Activated naive CD8-positive, alpha-beta T cell treated with anti-CD3 and anti-CD28 coated beads, Interleukin-2, amount 10 ng/mL, durations not matched to agents 7 days and 5 days (primary cell): ENCODE data around the gene GOLGA6L2. TPM values are rescaled to one million over a fixed set of nuclear protein-coding genes. Genes with fewer than 3 reads are reported as not detected.

Experiments used
- ATAC-seq: fragments of 150-1000 bp; cut with Tn5 transposase; one replicate; pipeline ENCODE4 v1.10.0; 2021; ENCODE audit warnings: low read depth, moderate library complexity
- POLR2A ChIA-PET: fragments of 350-600 bp; sonication (Branson Sonifier 250); formaldehyde crosslinking; loops from one replicate; lab custom pipeline; 2021; ENCODE audit warnings: antibody characterized with exemption; lab: Charles Lee
- DNase-seq: peaks from one replicate; pipeline ENCODE4 v3.0.0; 2021
- H3K27ac Mint-ChIP-seq: one replicate; pipeline ENCODE4 v1.8.0; 2022; ENCODE audit warnings: mild to moderate bottlenecking, mixed read lengths
- H3K27me3 Mint-ChIP-seq: one replicate; pipeline ENCODE4 v1.8.0; 2022; ENCODE audit warnings: mild to moderate bottlenecking, moderate library complexity, mixed read lengths
- H3K36me3 Mint-ChIP-seq: one replicate; pipeline ENCODE4 v1.8.0; 2021; ENCODE audit warnings: mild to moderate bottlenecking, mixed read lengths
- H3K4me1 Mint-ChIP-seq: one replicate; pipeline ENCODE4 v1.8.0; 2021; ENCODE audit warnings: mixed read lengths
- H3K4me3 Mint-ChIP-seq: one replicate; pipeline ENCODE4 v1.8.0; 2022; ENCODE audit warnings: mild to moderate bottlenecking, moderate library complexity, mixed read lengths
- H3K9me3 Mint-ChIP-seq: one replicate; pipeline ENCODE4 v1.8.0; 2021; ENCODE audit warnings: mixed read lengths
- total RNA-seq, 2 experiments: library from RNA; stranded (reverse); gene quantifications; one replicate each; pipeline ENCODE4 v1.2.3, GENCODE V29; 2021

Gene GOLGA6L2, protein sequence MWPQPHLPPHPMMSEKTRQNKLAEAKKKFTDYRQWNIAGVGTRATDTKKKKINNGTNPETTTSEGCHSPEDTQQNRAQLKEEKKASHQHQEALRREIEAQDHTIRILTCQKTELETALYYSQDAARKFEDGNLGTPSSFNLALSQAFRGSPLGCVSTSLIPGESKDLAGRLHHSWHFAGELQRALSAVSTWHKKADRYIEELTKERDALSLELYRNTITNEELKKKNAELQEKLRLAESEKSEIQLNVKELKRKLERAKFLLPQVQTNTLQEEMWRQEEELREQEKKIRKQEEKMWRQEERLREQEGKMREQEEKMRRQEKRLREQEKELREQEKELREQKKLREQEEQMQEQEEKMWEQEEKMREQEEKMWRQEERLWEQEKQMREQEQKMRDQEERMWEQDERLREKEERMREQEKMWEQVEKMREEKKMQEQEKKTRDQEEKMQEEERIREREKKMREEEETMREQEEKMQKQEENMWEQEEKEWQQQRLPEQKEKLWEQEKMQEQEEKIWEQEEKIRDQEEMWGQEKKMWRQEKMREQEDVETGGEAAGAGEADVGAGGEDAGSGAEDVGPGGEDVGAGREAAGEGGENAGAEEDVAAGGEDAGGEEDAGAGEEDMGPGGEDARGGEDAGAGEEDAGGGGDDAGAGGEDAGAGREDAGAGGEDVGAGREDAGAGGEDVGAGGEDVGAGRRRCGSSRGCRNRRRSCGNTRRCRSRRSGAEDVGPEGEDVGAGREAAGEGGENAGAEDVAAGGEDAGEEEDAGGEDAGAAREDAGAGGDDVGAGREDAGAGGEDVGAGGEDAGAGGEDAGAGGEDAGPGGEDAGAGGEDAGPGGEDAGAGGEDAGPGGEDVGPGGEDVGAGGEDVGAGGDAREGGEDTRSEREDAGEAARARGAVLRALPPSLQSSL
- not detected for total RNA-seq

DNA sequence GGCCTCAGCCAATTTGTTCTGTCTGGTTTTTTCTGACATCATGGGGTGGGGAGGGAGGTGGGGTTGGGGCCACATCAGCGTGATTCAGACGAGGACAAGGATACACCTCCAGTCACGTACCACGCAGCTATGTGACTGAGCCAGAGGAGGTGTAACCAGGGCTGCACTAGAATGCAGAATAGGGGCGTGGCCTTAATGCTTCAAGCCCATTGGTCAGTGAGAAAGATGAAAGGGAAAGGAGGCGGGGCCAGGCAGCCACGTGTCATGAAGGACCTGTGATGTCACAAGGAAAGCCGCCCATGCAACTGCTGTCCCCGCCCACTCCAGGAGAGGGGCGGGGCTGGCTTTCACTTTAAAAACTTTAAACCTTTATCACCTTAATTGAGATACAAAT, at the start of gene GOLGA6L2:
TSS of gene GOLGA6L2 (minus strand) at position 137 of the 394 bp plus-strand sequence. CDS start at position 75, 62 bp downstream.
- no peak for DNase-seq

DNA sequence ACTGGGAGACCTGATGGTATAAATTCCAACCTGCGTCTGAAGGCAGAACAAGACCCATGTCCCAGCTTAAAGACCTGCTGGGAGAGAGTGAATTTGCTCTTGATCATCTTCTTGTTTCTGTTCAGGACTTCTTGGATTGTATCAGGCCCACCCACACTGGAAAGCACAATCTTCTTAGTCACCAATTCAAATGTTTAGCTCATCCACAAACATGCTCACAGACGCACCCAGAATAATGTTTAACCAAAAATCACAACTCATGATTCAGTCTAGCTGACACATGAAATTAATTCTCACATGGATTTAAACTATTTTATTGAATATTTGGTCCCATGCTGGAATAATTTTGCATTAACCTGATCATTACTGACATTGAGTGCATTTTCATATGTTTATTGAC, 37.8 kb upstream of the GOLGA6L2 start:
- no peaks in the 10 kb centered on the region for H3K36me3 Mint-ChIP-seq
- peaks cover 4% of the 10 kb centered on the region for H3K27me3 Mint-ChIP-seq
- no peak for DNase-seq
- ATAC-seq, result no peak
- POLR2A ChIA-PET, result no interaction called here
- no peaks in the 10 kb centered on the region for H3K9me3 Mint-ChIP-seq
- no peak overlapping the region for H3K4me3 Mint-ChIP-seq
- H3K27ac Mint-ChIP-seq, result no peak overlapping the region
- H3K4me1 Mint-ChIP-seq, result peaks cover 3% of the 10 kb centered on the region

More for the DNA sequence above, at the start of gene GOLGA6L2:
- POLR2A ChIA-PET, result no interaction called here
- no peak within 1 kb of the TSS for H3K27ac Mint-ChIP-seq
- H3K9me3 Mint-ChIP-seq, result no peaks in the 10 kb centered on the region
- no peaks in the 10 kb centered on the region for H3K27me3 Mint-ChIP-seq
- no peaks in the 10 kb centered on the region for H3K4me1 Mint-ChIP-seq
- no peaks in the 10 kb centered on the region for H3K36me3 Mint-ChIP-seq
- ATAC-seq, result no peak
- H3K4me3 Mint-ChIP-seq, result no peak within 1 kb of the TSS

DNA sequence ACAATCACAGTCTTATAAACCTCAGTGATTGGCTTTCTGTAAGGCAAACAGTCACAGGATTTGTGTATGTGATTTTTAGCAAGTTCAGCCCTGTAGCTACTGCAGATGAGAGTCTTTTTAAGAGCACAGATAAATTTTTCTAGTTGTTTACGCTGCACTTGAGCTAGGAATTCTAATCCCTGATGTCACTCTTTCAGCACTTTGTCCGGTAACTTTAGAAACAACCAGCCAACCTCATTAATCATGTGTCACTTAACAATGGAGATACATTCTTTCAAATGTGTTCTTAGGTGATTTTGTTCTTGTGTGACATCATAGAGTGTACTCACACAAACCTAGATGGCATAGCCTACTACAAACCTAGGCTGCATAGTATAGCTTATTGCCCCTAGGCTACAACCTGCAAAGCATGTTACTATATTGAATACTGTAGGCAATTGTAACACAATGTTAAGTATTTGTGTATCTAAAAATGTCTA, 36.8 kb upstream of the GOLGA6L2 start:
- Mint-ChIP-seq H3K9me3 (no peaks in the 10 kb centered on the region), H3K4me3 (no peak overlapping the region), H3K27me3 (no peaks in the 10 kb centered on the region), H3K27ac (no peak overlapping the region), H3K4me1 (peaks cover 3% of the 10 kb centered on the region), H3K36me3 (no peaks in the 10 kb centered on the region)
- ATAC-seq (no peak), DNase-seq (no peak)
- POLR2A ChIA-PET, result no interaction called here

DNA sequence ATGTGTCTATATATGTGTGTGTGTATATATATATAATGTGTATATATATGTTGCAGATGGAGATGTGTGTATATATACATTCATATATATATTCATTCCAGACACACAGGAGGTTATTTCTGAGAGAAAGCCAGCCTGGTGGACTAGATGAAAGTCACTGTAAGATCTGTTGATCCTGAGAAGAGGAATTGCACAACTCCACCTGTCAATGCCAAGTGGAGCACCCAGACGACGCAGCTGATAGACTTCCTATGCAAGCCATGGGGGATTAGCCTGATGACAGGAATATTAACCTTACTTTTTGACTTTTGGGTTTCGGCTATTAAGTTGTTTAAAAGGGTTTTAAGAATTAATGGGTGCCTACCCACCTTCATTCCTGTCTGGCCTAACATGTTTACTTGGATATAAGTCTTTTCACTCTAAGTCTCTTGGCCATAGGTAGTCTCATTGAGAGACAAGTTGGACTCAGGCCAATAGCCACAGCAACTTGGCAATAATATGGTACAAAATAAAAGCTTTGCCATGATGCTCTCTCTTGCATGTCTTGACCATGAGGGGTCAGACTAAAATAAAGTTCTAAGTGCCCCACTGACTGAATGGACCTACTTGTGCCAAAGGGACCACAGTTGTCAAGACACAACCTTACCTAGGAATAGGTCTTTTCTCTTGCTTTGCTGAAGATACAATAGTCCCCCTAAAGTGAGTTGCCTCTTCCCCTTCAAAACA, 35.9 kb upstream of the GOLGA6L2 start:
- Mint-ChIP-seq H3K4me3 (no peak overlapping the region), H3K9me3 (peaks cover 2% of the 10 kb centered on the region), H3K27ac (no peak overlapping the region), H3K4me1 (peaks cover 3% of the 10 kb centered on the region), H3K36me3 (no peaks in the 10 kb centered on the region), H3K27me3 (no peaks in the 10 kb centered on the region)
- ATAC-seq, result no peak
- DNase-seq, result no peak
- POLR2A ChIA-PET, result no interaction called here

DNA sequence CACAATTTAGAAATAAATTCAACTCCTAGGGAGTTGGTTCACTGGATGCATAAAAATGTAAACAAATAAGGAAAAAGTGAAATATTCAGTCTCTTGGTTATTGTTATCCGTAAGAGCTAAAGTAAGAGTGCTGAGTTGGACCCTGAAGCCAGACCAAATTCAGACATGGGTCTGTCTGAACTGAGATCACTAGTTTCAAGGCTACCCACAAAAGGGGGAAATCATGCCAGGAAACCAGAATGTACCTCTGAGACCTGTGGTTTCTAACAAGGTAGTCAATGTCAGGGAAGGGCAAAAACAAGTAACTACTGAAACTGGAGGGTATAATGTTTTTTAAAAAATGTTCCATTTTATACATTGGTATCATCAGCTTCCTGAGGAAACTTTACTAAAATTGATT, 35.2 kb upstream of the GOLGA6L2 start:
- no peak overlapping the region for H3K4me3 Mint-ChIP-seq
- no peak overlapping the region for H3K27ac Mint-ChIP-seq
- no peaks in the 10 kb centered on the region for H3K36me3 Mint-ChIP-seq
- peaks cover 2% of the 10 kb centered on the region for H3K9me3 Mint-ChIP-seq
- peaks cover under 1% of the 10 kb centered on the region for H3K27me3 Mint-ChIP-seq
- H3K4me1 Mint-ChIP-seq, result peaks cover 3% of the 10 kb centered on the region
- POLR2A ChIA-PET, result no interaction called here
- ATAC-seq (no peak), DNase-seq (no peak)

DNA sequence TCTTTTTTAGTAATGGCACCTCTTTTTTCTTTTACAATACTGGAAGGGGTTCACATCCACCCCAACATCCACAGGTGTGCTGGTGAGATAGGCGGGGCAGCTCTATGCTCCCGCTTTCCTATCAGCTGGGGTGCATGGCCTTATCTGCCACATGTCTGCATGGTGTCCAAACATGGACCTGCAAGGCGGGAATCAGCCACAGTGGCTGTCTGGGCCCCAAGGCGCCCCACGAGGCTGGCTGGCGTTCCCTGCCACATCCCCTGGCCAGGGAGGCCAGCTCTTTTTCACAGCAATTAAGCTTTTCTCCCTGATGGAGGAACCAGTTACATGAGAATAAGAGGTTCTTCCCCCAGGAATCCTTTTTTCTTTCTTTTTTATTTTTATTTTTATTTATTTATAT, 30.9 kb upstream of the GOLGA6L2 start:
- POLR2A ChIA-PET, result no interaction called here
- no peak for ATAC-seq

DNA sequence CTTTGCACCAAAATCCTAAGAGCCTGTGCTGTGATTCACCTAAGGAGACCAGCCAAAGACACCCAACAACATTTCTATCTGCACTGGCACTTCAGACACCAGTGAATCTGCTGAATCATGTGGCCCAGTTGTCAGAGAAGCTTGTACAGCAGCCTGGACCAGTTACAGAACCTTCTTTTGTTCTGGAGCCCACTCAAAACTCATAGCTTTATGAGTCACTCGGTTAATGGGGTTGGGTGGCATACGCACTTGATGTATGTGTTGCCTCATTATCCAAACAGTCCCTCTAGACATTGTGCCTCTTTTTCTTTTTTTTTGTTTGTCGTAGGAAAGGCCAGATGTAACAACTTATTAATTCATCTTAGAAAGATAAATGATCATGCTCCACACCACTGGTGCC, 25.6 kb upstream of the GOLGA6L2 start:
- DNase-seq (no peak), ATAC-seq (no peak)
- no peaks in the 10 kb centered on the region for H3K36me3 Mint-ChIP-seq
- H3K9me3 Mint-ChIP-seq, result no peaks in the 10 kb centered on the region
- no peak overlapping the region for H3K27ac Mint-ChIP-seq
- POLR2A ChIA-PET, result no interaction called here
- H3K4me1 Mint-ChIP-seq, result no peaks in the 10 kb centered on the region
- peaks cover 4% of the 10 kb centered on the region for H3K27me3 Mint-ChIP-seq
- no peak overlapping the region for H3K4me3 Mint-ChIP-seq

More for the DNA sequence above, 30.9 kb upstream of the GOLGA6L2 start:
- H3K4me1 Mint-ChIP-seq, result peaks cover 3% of the 10 kb centered on the region
- H3K9me3 Mint-ChIP-seq, result peaks cover 2% of the 10 kb centered on the region
- peaks cover 4% of the 10 kb centered on the region for H3K27me3 Mint-ChIP-seq
- no peak overlapping the region for H3K4me3 Mint-ChIP-seq
- H3K27ac Mint-ChIP-seq, result no peak overlapping the region
- DNase-seq, result no peak
- no peaks in the 10 kb centered on the region for H3K36me3 Mint-ChIP-seq

DNA sequence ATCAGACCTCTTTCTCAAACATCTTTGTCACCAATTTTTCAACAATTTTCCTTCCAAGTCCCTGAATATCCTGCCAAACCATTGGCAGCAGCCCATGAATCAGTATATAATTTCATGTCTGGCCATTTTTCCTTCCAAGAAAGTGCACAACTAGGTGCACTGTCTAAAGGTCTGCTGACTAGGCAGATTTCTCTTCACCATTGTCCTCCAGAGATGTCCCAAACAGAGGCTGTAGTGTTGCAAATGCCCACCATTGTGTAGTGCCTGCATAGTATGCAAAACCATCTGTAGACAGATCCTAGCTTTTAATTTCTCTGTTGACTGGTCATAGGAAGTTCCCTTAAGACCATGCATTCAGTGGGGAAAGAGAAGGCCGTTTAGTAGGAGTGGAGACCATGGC, 25.0 kb upstream of the GOLGA6L2 start:
- H3K9me3 Mint-ChIP-seq, result no peaks in the 10 kb centered on the region
- no peaks in the 10 kb centered on the region for H3K4me1 Mint-ChIP-seq
- H3K27ac Mint-ChIP-seq, result no peak overlapping the region
- H3K4me3 Mint-ChIP-seq, result no peak overlapping the region
- POLR2A ChIA-PET, result no interaction called here
- DNase-seq (no peak), ATAC-seq (no peak)
- H3K36me3 Mint-ChIP-seq, result no peaks in the 10 kb centered on the region
- H3K27me3 Mint-ChIP-seq, result peaks cover 1% of the 10 kb centered on the region

DNA sequence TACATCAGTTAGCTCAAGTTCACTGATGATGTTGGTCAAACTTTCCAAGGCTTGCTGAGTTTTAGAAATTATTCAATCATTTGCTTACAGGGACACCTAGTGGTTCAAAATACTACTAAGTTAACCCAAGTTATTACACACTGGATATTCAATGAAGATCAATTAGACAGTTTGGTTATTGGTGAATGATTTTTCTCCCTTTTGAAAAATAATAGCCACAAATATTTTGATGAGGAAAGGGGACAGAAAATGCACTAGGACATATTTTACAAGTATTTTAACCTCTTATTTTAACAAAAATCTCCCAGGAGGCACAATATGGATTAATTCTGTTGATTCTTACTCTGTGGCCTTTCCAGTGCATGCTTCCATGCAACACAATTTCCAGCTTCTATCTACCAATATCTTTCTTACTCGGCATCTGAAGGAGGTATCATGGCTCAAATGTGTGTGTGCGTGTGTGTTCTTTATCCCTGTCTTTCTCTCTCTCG, 20.1 kb upstream of the GOLGA6L2 start:
- DNase-seq (no peak), ATAC-seq (no peak)
- Mint-ChIP-seq H3K4me3 (no peak overlapping the region), H3K4me1 (no peaks in the 10 kb centered on the region), H3K27me3 (no peaks in the 10 kb centered on the region), H3K27ac (no peak overlapping the region), H3K9me3 (no peaks in the 10 kb centered on the region), H3K36me3 (no peaks in the 10 kb centered on the region)
- POLR2A ChIA-PET, result no interaction called here

DNA sequence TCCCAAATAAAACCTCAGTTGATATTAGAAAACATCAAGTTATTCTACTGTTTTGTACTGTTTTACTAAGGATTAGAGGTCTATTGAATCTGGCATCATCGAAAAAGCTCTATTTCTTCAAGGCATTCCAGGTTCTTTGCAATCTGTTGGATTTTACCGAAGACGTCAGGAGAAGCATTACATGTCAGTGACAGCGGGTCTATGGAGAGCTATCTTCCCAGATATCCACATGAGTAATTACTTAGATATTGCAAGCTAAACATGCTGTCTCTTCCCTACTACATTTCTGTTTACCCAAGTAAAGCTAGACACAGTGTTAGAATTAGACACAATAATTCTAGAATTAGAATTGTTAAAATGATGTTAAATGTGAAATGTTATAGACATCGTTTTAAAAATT, 10.8 kb upstream of the GOLGA6L2 start:
- peaks cover 7% of the 10 kb centered on the region for H3K27me3 Mint-ChIP-seq

DNA sequence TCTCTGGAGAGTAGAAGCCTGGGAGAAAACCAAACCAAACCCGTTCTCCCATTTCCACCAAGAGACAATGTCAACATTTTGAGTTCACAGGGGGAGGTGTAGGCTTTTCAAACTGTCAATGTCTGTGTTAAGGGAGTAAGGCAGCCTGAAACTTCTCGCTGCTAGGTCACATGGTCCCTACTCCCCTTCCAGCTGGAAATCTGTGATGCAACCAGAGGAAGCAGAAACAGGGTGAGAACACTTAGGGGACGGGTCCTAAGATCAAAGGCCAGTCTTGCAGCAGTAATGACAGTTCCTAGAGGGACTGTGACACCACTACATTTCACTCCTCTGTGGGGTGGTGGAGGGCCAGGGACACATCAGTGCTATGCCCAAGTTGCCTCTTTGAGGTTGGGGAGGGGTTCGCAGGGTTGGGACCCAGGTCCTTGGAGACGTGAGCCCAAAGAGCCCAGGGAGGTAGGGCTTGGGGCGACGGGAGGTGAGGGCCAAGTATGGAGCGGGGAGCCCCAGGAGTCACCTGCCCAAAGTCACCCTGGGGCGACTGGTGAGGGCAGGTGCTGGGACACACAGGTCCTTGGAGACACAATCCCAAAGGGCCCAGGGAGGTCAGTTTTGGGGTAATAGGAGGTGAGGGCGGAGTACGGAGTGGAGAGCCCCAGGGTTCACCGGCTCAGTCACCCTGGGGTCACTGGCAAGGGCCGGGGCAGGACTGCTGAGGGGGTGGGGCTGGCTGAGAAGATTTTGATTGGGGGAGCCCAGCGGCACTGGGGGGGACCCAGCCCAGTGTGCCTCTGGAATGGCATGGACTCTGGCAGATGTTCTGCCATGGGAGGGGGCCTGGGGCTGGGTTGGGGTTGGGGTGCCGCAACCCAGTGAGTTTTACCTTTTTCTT, 582 bp downstream of the GOLGA6L2 start:
- no peak overlapping the region for H3K27ac Mint-ChIP-seq

More for the DNA sequence above, 10.8 kb upstream of the GOLGA6L2 start:
- ATAC-seq (no peak), DNase-seq (no peak)
- H3K4me1 Mint-ChIP-seq, result no peaks in the 10 kb centered on the region
- H3K36me3 Mint-ChIP-seq, result no peaks in the 10 kb centered on the region
- POLR2A ChIA-PET, result no interaction called here
- H3K4me3 Mint-ChIP-seq, result no peak overlapping the region
- no peaks in the 10 kb centered on the region for H3K9me3 Mint-ChIP-seq
- H3K27ac Mint-ChIP-seq, result no peak overlapping the region

DNA sequence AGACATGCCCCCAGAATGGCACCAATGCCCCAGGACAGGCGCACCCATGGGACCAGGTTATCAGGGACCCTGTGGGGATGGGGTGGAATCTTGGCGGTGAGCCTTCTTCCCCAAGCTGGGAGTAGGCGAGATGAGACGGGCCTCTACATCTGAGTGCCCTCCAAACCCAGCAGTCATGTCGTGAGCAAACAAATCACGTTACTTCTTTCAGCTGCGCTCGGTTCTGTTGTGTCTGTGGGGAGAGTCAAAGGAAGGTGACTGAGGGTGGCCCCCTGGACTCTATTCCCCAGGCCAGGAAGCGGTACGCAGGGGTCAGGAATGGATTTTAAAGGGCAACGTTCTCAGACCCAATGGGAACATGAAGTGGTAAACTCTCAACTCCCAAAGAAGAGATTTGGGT, 2.8 kb downstream of the GOLGA6L2 start:
- Mint-ChIP-seq H3K4me1 (no peaks in the 10 kb centered on the region), H3K27me3 (no peaks in the 10 kb centered on the region)

More for the DNA sequence above, 582 bp downstream of the GOLGA6L2 start:
- no peaks in the 10 kb centered on the region for H3K27me3 Mint-ChIP-seq
- DNase-seq, result no peak
- H3K9me3 Mint-ChIP-seq, result no peaks in the 10 kb centered on the region
- POLR2A ChIA-PET, result no interaction called here
- no peaks in the 10 kb centered on the region for H3K36me3 Mint-ChIP-seq
- H3K4me1 Mint-ChIP-seq, result no peaks in the 10 kb centered on the region
- no peak for ATAC-seq
- H3K4me3 Mint-ChIP-seq, result no peak overlapping the region

More for the DNA sequence above, 2.8 kb downstream of the GOLGA6L2 start:
- POLR2A ChIA-PET, result no interaction called here
- DNase-seq, result no peak
- ATAC-seq, result no peak
- Mint-ChIP-seq H3K4me3 (no peak overlapping the region), H3K36me3 (no peaks in the 10 kb centered on the region), H3K27ac (no peak overlapping the region), H3K9me3 (no peaks in the 10 kb centered on the region)
